ENCODE measurements around the gene NKX2-8.
"Not testable (repeated sequence)": the region's sequence is repeated elsewhere in the genome, so short reads cannot be mapped to it uniquely, and the experiment has no call there.

The NKX2-8 gene

GRCh38 chr14:36580141-36580855 lies 2.1 kb downstream of the NKX2-8 start:
- in situ Hi-C loops (cut with MboI; ENCODE audit: low sequenced_read_pairs), result no loop called here

DNA sequence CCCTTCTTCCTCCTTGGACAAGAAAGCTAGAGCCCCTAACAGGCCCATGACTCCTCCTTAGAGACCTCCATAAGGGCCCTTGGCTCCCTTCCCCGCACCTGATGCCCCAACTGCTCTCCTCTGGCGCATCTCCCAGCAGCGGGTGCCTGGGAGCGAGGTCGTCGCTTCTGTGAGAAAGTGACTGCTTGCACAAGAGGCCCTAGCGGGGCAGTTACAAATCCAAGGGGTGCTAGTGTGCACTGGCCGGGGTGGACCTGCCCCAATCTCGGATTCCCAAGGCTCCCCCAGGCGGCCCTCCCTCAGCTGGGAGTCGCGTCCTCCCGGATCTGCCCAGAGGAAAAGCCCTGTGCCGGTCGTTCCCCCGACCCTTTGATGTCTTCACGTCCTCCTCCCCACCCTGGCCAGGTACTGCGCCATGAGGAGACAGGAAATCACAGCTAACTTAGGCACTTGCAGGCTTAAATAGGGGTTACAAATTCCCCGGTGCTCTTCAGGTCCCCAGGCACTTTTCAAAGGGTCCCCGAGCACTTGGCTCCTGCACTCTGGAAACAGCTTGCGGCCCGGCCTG lies 2.8 kb downstream of the NKX2-8 start:
- in situ Hi-C loops (cut with MboI; ENCODE audit: low sequenced_read_pairs), result no loop called here

- in situ Hi-C loops (cut with MboI; ENCODE audit: low sequenced_read_pairs), result no loop called here
Observed at GRCh38 chr14:36579001-36579555, 3.3 kb downstream of the NKX2-8 start.

- in situ Hi-C loops (cut with MboI; ENCODE audit: low sequenced_read_pairs), result no loop called here
Observed at GRCh38 chr14:36570065-36570464, 12.3 kb downstream of the NKX2-8 start.

DNA sequence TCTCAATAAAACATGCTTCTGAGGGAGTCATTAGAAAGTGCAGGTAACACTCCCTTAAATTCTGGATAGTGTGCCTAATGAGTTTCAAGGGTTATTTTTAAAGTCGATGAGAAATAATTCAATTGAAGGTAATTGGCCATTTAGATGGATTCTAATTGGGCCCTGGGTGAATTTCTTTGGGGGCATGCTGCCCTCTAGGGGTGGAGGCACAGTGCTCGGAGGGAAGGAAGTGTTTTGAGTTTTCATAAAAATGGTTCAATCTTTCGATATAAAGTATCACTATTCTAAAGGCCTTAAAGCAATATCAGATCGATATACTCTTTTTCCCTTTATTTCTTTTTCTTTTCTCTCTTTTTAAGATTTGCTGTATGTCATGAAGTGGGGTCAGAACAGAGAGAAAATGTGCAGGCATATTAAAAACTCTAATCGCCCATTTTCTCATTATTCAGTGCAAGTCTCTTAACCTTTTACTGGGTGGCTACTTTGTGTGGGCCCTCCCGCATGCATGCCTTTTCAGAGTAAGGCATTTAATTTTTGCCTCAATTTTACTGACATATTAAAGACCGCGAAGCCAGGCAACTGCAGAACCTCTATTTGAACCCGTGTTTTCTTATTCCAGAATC lies 25.5 kb downstream of the NKX2-8 start:
- in situ Hi-C loops (cut with MboI; ENCODE audit: low sequenced_read_pairs), result loop anchor here (10.0 kb wide), 1 partner anchor 588 kb away; no protein-coding TSS in a partner anchor

GRCh38 chr14:36555998-36556743 lies 26.2 kb downstream of the NKX2-8 start:
- in situ Hi-C loops (cut with MboI; ENCODE audit: low sequenced_read_pairs), result loop anchor here (10.0 kb wide), 1 partner anchor 589 kb away; no protein-coding TSS in a partner anchor

GRCh38 chr14:36553656-36554260 lies 28.7 kb downstream of the NKX2-8 start:
- in situ Hi-C loops (cut with MboI; ENCODE audit: low sequenced_read_pairs), result loop anchor here (10.0 kb wide), 1 partner anchor 591 kb away; no protein-coding TSS in a partner anchor

GRCh38 chr14:36550899-36551298 lies 31.5 kb downstream of the NKX2-8 start:
- in situ Hi-C loops (cut with MboI; ENCODE audit: low sequenced_read_pairs), result loop anchor here (10.0 kb wide), 1 partner anchor 594 kb away; no protein-coding TSS in a partner anchor

- in situ Hi-C loops (cut with MboI; ENCODE audit: low sequenced_read_pairs), result not testable (repeated sequence)
Observed at GRCh38 chr14:36544280-36544679, 38.1 kb downstream of the NKX2-8 start.

DNA sequence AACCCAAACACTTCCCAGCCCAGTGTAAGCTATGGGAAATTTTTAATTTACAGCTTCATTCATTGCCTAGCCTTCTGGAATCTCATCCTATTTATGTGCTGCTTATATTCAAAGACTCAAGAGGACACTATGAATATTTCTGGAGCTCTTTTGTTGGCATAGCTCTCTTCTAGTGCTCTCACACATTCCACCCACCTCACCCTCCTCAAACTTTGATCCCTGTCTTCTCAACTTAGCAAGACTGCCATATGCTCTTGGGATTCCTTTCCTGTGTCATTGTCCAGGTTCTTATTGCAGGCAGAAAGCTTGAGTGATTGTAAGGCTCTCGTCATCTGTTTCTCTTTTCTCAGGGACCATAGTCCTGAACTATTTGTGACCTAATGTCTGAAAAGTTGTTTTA lies 44.4 kb downstream of the NKX2-8 start:
- in situ Hi-C loops (cut with MboI; ENCODE audit: low sequenced_read_pairs), result no loop called here

Measured in HL-60/S4 (cell line).